Stomach (tissue), 9 donors: ENCODE measurements around the gene MTHFR. TPM values are rescaled to one million over a fixed set of nuclear protein-coding genes. Genes with fewer than 3 reads are reported as not detected.

ENCODE experiments used
- DNase-seq, 2 donors: peaks; one replicate each; pipeline versions ENCODE4 v3.0.0 to v3.0.0-alpha.2; 2013 to 2019
- H3K27ac ChIP-seq, 5 donors: fragments of 200-600 bp in 4 of 5; sonication (generic) in 4 of 5; one replicate each; pipeline ENCODE4 v1.5.1; 2013 to 2019; ENCODE audit warnings: mild to moderate bottlenecking in 1 of 5, moderate library complexity in 1 of 5
- H3K27me3 ChIP-seq, 3 donors: fragments of 200-600 bp; sonication (generic); one replicate each; pipeline ENCODE4 v1.5.1; 2017 to 2019; ENCODE audit warnings: mixed run types in 1 of 3
- H3K36me3 ChIP-seq, 4 donors: fragments of 200-600 bp; sonication (generic); 1 replicate in 3 of 4; 2 replicates in 1 of 4; pipeline ENCODE4 v1.5.1; 2016 to 2019
- H3K4me1 ChIP-seq, 4 donors: fragments of 200-600 bp; sonication (generic); one replicate each; pipeline ENCODE4 v1.5.1; 2016 to 2019
- H3K4me3 ChIP-seq, 4 donors: fragments of 200-600 bp; sonication (generic) in 3 of 4; one replicate each; pipeline ENCODE4 v1.5.1; 2016 to 2019; ENCODE audit warnings: mild to moderate bottlenecking in 1 of 4
- H3K9me3 ChIP-seq, 4 donors: fragments of 200-600 bp; sonication (generic); one replicate each; pipeline ENCODE4 v1.5.1; 2016 to 2019
- CTCF ChIP-seq, 7 experiments: fragments of 450-650 bp in 4 of 7; fragments of 200-600 bp in 3 of 7; sonication (generic) in 3 of 7; IDR thresholded peaks; one replicate each; pipeline ENCODE4 v1.5.1; 2016 to 2019; ENCODE audit warnings: antibody characterized with exemption in 7 of 7, control low read depth in 2 of 7, mild to moderate bottlenecking in 1 of 7
- EP300 ChIP-seq: sonication (generic); formaldehyde crosslinking; IDR thresholded peaks from one replicate; pipeline ENCODE4 v1.6.1; 2017; ENCODE audit warnings: antibody characterized with exemption
- POLR2A ChIP-seq, 4 donors: fragments of 450-650 bp; IDR thresholded peaks; one replicate each; pipeline ENCODE4 v1.6.1; 2016; ENCODE audit warnings: antibody characterized with exemption in 4 of 4, control low read depth in 2 of 4, mild to moderate bottlenecking in 1 of 4, moderate library complexity in 1 of 4
- POLR2AphosphoS5 ChIP-seq, 3 donors: sonication (generic); formaldehyde crosslinking; IDR thresholded peaks; one replicate each; pipeline ENCODE4 v1.6.1; 2016; ENCODE audit warnings: antibody characterized with exemption in 3 of 3
- WGBS, 5 donors: extraction: QIAGEN DNeasy Blood & Tissue Kit in 3 of 5; methylation state at CpG; one replicate each; pipeline versions ENCODE4 v1.1.5 to v1.1.7; 2013 to 2018; 5-methylcytosine and 5-hydroxymethylcytosine counted together
- intact Hi-C: fragments of 100-400 bp; cut with DNase I; formaldehyde crosslinking; loops from one replicate; pipeline ENCODE4 v1.15.1; 2023; ENCODE audit warnings: low total_unique reads
- polyA plus RNA-seq, 3 donors: library from polyadenylated mRNA; stranded (reverse); fragments of 200-250 nt; gene quantifications; one replicate each; pipeline ENCODE4 v1.2.3, GENCODE V29; 2013
- total RNA-seq, 5 donors: library from RNA; depleted of rRNA; stranded (reverse); fragments of >200 nt; gene quantifications; one replicate each; pipeline versions ENCODE4 v1.1.0 to v1.2.3, GENCODE V29; 2014 to 2016
- donor health status: healthy with polysubstance abuse.
- donor health status: Bipolar disorder and iron deficiency.
- donor health status: healthy.

MTHFR gene
- total and polyA plus RNA-seq, 8 donors, result 5.3 to 171 (median 49.1) TPM

- WGBS, 5 donors, result 86 to 91% (median 89%) methylated on average over 9 to 11 of the region's 11 CpGs
- H3K4me1 ChIP-seq, result peaks cover 0 to 20% (median 0%) of the 10 kb centered on the region in 4 donors
- no peak overlapping the region for H3K4me3 ChIP-seq
- peaks cover 87 to 100% (median 99%) of the 10 kb centered on the region in 4 donors for H3K36me3 ChIP-seq
- no peak for DNase-seq
- TF ChIP-seq EP300 (no peak), CTCF (IDR thresholded peaks at IDR 0.05) (no peak), POLR2AphosphoS5 (IDR thresholded peaks at IDR 0.05) (no peak), POLR2A (IDR thresholded peaks at IDR 0.05) (no peak)
- no peak overlapping the region for H3K27ac ChIP-seq
- H3K27me3 ChIP-seq, result no peaks in the 10 kb centered on the region
- intact Hi-C loops, result loop anchor here (5.0 to 10.0 kb wide), 2 partner anchors 54 to 127 kb away; no protein-coding TSS in a partner anchor
- no peaks in the 10 kb centered on the region for H3K9me3 ChIP-seq
Observed at GRCh38 chr1:11837767-11838348, 32.1 kb upstream of the MTHFR start.

- no peak for TF ChIP-seq CTCF (IDR thresholded peaks at IDR 0.05)
- no peak for TF ChIP-seq POLR2AphosphoS5 (IDR thresholded peaks at IDR 0.05)
- TF ChIP-seq EP300, result no peak
- TF ChIP-seq POLR2A (IDR thresholded peaks at IDR 0.05), result no peak
- Histone ChIP-seq H3K27me3 (no peaks in the 10 kb centered on the region), H3K27ac (no peak overlapping the region), H3K4me3 (no peak overlapping the region), H3K9me3 (no peaks in the 10 kb centered on the region), H3K4me1 (peaks cover 0 to 13% (median 0%) of the 10 kb centered on the region in 4 donors), H3K36me3 (peaks cover 88 to 100% (median 99%) of the 10 kb centered on the region in 4 donors)
- DNase-seq, result no peak
- intact Hi-C loops, result loop anchor here (5.0 to 10.0 kb wide), 2 partner anchors 55 to 128 kb away; no protein-coding TSS in a partner anchor
- 86 to 90% (median 90%) methylated on average over 28 to 36 of the region's 36 CpGs for WGBS, 5 donors
Observed at GRCh38 chr1:11836955-11837766, 31.4 kb upstream of the MTHFR start.

- Histone ChIP-seq H3K36me3 (peaks cover 81 to 100% (median 99%) of the 10 kb centered on the region in 4 donors), H3K9me3 (no peaks in the 10 kb centered on the region), H3K4me1 (peaks cover 0 to 6% (median 0%) of the 10 kb centered on the region in 4 donors), H3K27me3 (no peaks in the 10 kb centered on the region), H3K27ac (no peak overlapping the region), H3K4me3 (no peak overlapping the region)
- TF ChIP-seq POLR2AphosphoS5 (IDR thresholded peaks at IDR 0.05), result no peak
- TF ChIP-seq CTCF (IDR thresholded peaks at IDR 0.05), result no peak
- no peak for TF ChIP-seq POLR2A (IDR thresholded peaks at IDR 0.05)
- 91 to 96% (median 94%) methylated on average over 27 to 28 of the region's 28 CpGs for WGBS, 5 donors
- intact Hi-C loops, result loop anchor here (5.0 to 10.0 kb wide), 2 partner anchors 57 to 129 kb away; no protein-coding TSS in a partner anchor
- no peak for DNase-seq
Observed at GRCh38 chr1:11835441-11836225, 29.9 kb upstream of the MTHFR start.

- Histone ChIP-seq H3K27me3 (no peaks in the 10 kb centered on the region), H3K36me3 (peaks cover 79 to 100% (median 99%) of the 10 kb centered on the region in 4 donors), H3K9me3 (no peaks in the 10 kb centered on the region), H3K4me3 (no peak overlapping the region), H3K27ac (no peak overlapping the region), H3K4me1 (peaks cover 0 to 6% (median 0%) of the 10 kb centered on the region in 4 donors)
- 93 to 97% (median 96%) methylated on average over 13 of the region's 13 CpGs for WGBS, 5 donors
- intact Hi-C loops, result loop anchor here (10.0 kb wide), 1 partner anchor 131 kb away; no protein-coding TSS in a partner anchor
- no peak for DNase-seq
- TF ChIP-seq POLR2AphosphoS5 (IDR thresholded peaks at IDR 0.05) (no peak), EP300 (no peak), CTCF (IDR thresholded peaks at IDR 0.05) (no peak), POLR2A (IDR thresholded peaks at IDR 0.05) (no peak)
Observed at GRCh38 chr1:11833900-11834299, 28.1 kb upstream of the MTHFR start.
